ENCODE measurements around the gene PEX11G. TPM values are rescaled to one million over a fixed set of nuclear protein-coding genes. Genes with fewer than 3 reads are reported as not detected.
A peak's percentile ranks its signal among the peaks of the same experiment; 100 is the strongest.

Gene PEX11G
- total and polyA plus RNA-seq, 9 of the 15 experiments (the other 6 are each of a cell fraction or from before 2014, with no cell fraction given): 0.07 to 3.2 (median 0.70) TPM; not detected in 1

DNA sequence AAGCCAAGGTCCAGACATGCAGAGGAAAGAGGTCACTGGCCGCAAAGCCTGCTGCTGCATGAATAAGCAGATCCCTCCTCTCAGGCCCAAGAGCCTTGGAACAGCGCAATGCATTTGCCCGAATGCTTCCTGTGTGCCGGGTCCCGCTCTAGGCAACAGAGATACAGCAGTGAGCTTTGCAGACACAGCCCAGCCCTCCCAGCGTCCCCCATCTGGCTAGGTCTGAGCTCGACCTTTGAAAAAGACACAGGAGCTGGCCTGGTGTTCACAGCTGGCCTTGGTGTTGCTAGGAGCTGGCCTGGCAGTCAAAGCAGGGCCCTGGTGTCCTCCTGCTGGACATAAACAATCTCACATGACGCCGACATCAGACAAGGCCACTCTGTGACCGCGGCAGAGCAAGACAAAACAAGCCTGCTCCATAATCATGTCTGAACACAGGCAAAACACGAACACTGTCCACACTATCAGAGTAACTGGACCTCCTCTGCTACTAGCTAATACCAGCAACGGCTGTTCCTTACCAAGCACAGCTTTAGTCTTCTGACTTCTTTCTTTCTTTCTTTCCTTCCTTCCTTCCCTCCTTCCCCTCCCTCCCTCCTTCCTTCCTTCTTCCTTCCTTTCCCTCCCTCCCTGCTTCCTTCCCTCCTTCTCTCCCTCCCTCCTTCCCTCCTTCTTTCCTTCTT, 5.7 kb upstream of the PEX11G start (continued):
- TF ChIP-seq KLF13 (tag; IDR thresholded peaks at IDR 0.05; ENCODE audit: borderline replicate concordance, low read depth): no peak
- TF ChIP-seq CCNT2 (IDR thresholded peaks at IDR 0.05; ENCODE audit: borderline replicate concordance, extremely low read depth, insufficient read length, low read depth, low read length): no peak
- no peak for TF ChIP-seq ZNF507 (tag; conservative IDR thresholded peaks at IDR 0.05)
- TF ChIP-seq LARP7 (IDR thresholded peaks at IDR 0.05): peak; percentile 98
- no peak for TF ChIP-seq ZNF324 (CRISPR knock-in tag; IDR thresholded peaks at IDR 0.05)
- no peak for TF ChIP-seq ZNF785 (CRISPR knock-in tag; IDR thresholded peaks at IDR 0.05)
- no peak for TF ChIP-seq RFX5 (IDR thresholded peaks at IDR 0.05; ENCODE audit: low read depth, low read length)
- TF ChIP-seq ESRRA (IDR thresholded peaks at IDR 0.05; ENCODE audit: borderline replicate concordance, low read depth): peak; percentile 29; the same call in 1 of the 2 replicates
- peak; percentile 65 for TF ChIP-seq PHB2 (IDR thresholded peaks at IDR 0.05; ENCODE audit: low read depth)
- TF ChIP-seq ZNF212 (CRISPR knock-in tag; IDR thresholded peaks at IDR 0.05): no peak
- no peak for TF ChIP-seq ZKSCAN8 (CRISPR knock-in tag; IDR thresholded peaks at IDR 0.05)
- TF ChIP-seq ZNF354B (CRISPR knock-in tag; IDR thresholded peaks at IDR 0.05): no peak

DNA sequence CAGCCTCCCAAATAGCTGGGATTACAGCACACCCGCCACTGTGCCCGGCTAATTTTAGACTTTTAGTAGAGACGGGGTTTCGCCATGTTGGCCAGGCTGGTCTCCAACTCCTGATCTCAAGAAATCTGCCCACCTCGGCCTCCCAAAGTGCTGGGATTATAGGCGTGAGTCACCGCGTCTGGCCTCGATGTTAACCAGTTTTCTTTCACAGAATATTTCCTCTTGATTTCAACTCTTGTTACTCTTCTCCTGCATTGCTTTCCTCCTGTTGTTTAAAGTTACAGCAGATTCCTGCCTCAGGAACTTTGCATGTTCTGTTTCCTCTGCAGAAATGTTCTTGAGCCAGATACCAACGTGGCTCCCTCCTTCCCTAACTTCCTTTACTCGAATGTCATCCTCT, 3.7 kb upstream of the PEX11G start:
- ChIA-PET POLR2A (no interaction called here), CTCF (ENCODE audit: low intra/inter-chr PET ratio) (no interaction called here)
- H3K9me3 ChIP-seq (replicated peaks; ENCODE audit: control insufficient read depth, insufficient read depth, low read depth, low read length): no peaks in the 10 kb centered on the region; the same call in 1 of the 2 replicates
- ATAC-seq: no peak
- H3K36me3 ChIP-seq (ENCODE audit: control insufficient read depth, insufficient read depth, low read length): no peaks in the 10 kb centered on the region
- peak overlapping the region; percentile 81 for H2AFZ ChIP-seq (ENCODE audit: low read depth, low read length)
- intact Hi-C loops (cut with micrococcal nuclease): no loop called here
- no peak overlapping the region for H3K4me3 ChIP-seq
- no peaks in the 10 kb centered on the region for H4K20me1 ChIP-seq (replicated peaks; ENCODE audit: control insufficient read depth, insufficient read depth, low read length)
- BruUV-seq (replicated peaks): no TSS peak
- H3K4me1 ChIP-seq (replicated peaks in 1 of 2; ENCODE audit: control insufficient read depth in 2 of 2, insufficient read depth in 2 of 2, low read length in 2 of 2): peaks cover 19 to 23% of the 10 kb centered on the region in 2 experiments
- 0 out of 2 replicates have a peak overlapping the region, but pooled peaks have one; percentile 0 for H3K4me2 ChIP-seq (ENCODE audit: insufficient read depth, low read length)
- no peak overlapping the region for H3K27ac ChIP-seq (ENCODE audit: extremely low read depth, low read depth, low read length)
- H3K27me3 ChIP-seq (ENCODE audit: control insufficient read depth in 2 of 2, insufficient read depth in 2 of 2, low read length in 2 of 2): no peaks in the 10 kb centered on the region
- H3K79me2 ChIP-seq (ENCODE audit: control insufficient read depth, insufficient read depth, low read length): peaks cover 2% of the 10 kb centered on the region; the same call in 1 of the 3 replicates
- in situ Hi-C loops (cut with MboI): no loop called here
- DNase-seq (ENCODE audit: extremely low read depth in 1 of 4, low spot score in 3 of 4): no peak
- H3K9ac ChIP-seq (ENCODE audit: insufficient read depth in 1 of 2, low read depth in 2 of 2, low read length in 2 of 2): no peak overlapping the region; a peak in 1 of 4 replicates
- no peaks in the 10 kb centered on the region for H3K9me1 ChIP-seq (ENCODE audit: control insufficient read depth, insufficient read depth, low read length)
- FAIRE-seq: no peak
- WGBS (ENCODE audit: insufficient coverage, low coverage, missing lambda C conversion rate): 43% methylated on average over 11 of the region's 11 CpGs
- TF ChIP-seq MAFF (IDR thresholded peaks at IDR 0.05; ENCODE audit: low read length): no peak
- no peak for TF ChIP-seq BRF1 (IDR thresholded peaks at IDR 0.05; ENCODE audit: borderline replicate concordance, extremely low read depth, insufficient read length)
- TF ChIP-seq FOSL1 (tag; conservative IDR thresholded peaks at IDR 0.05): peak; percentile 78
- no peak for TF ChIP-seq ZNF224 (CRISPR knock-in tag; IDR thresholded peaks at IDR 0.05)
- TF ChIP-seq, protein P1, sequence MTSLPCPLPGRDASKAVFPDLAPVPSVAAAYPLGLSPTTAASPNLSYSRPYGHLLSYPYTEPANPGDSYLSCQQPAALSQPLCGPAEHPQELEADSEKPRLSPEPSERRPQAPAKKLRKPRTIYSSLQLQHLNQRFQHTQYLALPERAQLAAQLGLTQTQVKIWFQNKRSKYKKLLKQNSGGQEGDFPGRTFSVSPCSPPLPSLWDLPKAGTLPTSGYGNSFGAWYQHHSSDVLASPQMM (CRISPR knock-in tag; IDR thresholded peaks at IDR 0.05): no peak
- TF ChIP-seq, protein P2, sequence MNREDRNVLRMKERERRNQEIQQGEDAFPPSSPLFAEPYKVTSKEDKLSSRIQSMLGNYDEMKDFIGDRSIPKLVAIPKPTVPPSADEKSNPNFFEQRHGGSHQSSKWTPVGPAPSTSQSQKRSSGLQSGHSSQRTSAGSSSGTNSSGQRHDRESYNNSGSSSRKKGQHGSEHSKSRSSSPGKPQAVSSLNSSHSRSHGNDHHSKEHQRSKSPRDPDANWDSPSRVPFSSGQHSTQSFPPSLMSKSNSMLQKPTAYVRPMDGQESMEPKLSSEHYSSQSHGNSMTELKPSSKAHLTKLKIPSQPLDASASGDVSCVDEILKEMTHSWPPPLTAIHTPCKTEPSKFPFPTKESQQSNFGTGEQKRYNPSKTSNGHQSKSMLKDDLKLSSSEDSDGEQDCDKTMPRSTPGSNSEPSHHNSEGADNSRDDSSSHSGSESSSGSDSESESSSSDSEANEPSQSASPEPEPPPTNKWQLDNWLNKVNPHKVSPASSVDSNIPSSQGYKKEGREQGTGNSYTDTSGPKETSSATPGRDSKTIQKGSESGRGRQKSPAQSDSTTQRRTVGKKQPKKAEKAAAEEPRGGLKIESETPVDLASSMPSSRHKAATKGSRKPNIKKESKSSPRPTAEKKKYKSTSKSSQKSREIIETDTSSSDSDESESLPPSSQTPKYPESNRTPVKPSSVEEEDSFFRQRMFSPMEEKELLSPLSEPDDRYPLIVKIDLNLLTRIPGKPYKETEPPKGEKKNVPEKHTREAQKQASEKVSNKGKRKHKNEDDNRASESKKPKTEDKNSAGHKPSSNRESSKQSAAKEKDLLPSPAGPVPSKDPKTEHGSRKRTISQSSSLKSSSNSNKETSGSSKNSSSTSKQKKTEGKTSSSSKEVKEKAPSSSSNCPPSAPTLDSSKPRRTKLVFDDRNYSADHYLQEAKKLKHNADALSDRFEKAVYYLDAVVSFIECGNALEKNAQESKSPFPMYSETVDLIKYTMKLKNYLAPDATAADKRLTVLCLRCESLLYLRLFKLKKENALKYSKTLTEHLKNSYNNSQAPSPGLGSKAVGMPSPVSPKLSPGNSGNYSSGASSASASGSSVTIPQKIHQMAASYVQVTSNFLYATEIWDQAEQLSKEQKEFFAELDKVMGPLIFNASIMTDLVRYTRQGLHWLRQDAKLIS (CRISPR knock-in tag; IDR thresholded peaks at IDR 0.05): no peak
- no peak for TF ChIP-seq HNRNPLL (IDR thresholded peaks at IDR 0.05; ENCODE audit: low read depth, low read length, poor library complexity, severe bottlenecking)

Data from K562 (cell line).